GM19240 (cell line): ENCODE data around the gene NEUROG1.

Source experiments
- DNase-seq: peaks from one replicate; pipeline ENCODE4 v3.0.0; 2011; ENCODE audit warnings: low spot score; ENCODE audit not compliant: insufficient read length

Gene NEUROG1

GRCh38 chr5:135494196-135494595 is 41.6 kb downstream of the NEUROG1 start:
- no peak for DNase-seq

GRCh38 chr5:135493406-135494180 is 42.2 kb downstream of the NEUROG1 start:
- no peak for DNase-seq

- no peak for DNase-seq
Measured at GRCh38 chr5:135492319-135492626, 43.5 kb downstream of the NEUROG1 start.

- DNase-seq, result no peak
Measured at GRCh38 chr5:135491552-135492318, 44.0 kb downstream of the NEUROG1 start.

- no peak for DNase-seq
Measured at GRCh38 chr5:135491038-135491551, 44.7 kb downstream of the NEUROG1 start.

GRCh38 chr5:135490245-135491037 is 45.3 kb downstream of the NEUROG1 start:
- DNase-seq, result no peak

- DNase-seq, result no peak
Measured at GRCh38 chr5:135489466-135490244, 46.1 kb downstream of the NEUROG1 start.

- no peak for DNase-seq
Measured at GRCh38 chr5:135488727-135489465, 46.9 kb downstream of the NEUROG1 start.

GRCh38 chr5:135487839-135488514 is 47.8 kb downstream of the NEUROG1 start:
- no peak for DNase-seq

GRCh38 chr5:135487037-135487395 is 48.7 kb downstream of the NEUROG1 start:
- no peak for DNase-seq

GRCh38 chr5:135486131-135487036 is 49.4 kb downstream of the NEUROG1 start:
- DNase-seq, result no peak

GRCh38 chr5:135484674-135485086 is 51.1 kb downstream of the NEUROG1 start:
- no peak for DNase-seq
